NB4 (cell line): Measurements from ENCODE around the gene TRPV6.
A peak's percentile ranks its signal among the peaks of the same experiment; 100 is the strongest.

Experiments used
- MYC ChIP-seq: IDR thresholded peaks from 2 replicates; pipeline ENCODE4 v1.6.1; 2011; ENCODE audit warnings: low read depth, low read length
- POLR2A ChIP-seq: IDR thresholded peaks from 2 replicates; pipeline ENCODE4 v1.6.1; 2011; ENCODE audit warnings: mild to moderate bottlenecking; ENCODE audit not compliant: insufficient read length; ENCODE audit errors: extremely low read depth
- TF ChIP-seq, protein P1 (sequence below): IDR thresholded peaks from one replicate; pipeline ENCODE4 v1.5.1; 2012; ENCODE audit warnings: low read depth, low read length

DNA sequence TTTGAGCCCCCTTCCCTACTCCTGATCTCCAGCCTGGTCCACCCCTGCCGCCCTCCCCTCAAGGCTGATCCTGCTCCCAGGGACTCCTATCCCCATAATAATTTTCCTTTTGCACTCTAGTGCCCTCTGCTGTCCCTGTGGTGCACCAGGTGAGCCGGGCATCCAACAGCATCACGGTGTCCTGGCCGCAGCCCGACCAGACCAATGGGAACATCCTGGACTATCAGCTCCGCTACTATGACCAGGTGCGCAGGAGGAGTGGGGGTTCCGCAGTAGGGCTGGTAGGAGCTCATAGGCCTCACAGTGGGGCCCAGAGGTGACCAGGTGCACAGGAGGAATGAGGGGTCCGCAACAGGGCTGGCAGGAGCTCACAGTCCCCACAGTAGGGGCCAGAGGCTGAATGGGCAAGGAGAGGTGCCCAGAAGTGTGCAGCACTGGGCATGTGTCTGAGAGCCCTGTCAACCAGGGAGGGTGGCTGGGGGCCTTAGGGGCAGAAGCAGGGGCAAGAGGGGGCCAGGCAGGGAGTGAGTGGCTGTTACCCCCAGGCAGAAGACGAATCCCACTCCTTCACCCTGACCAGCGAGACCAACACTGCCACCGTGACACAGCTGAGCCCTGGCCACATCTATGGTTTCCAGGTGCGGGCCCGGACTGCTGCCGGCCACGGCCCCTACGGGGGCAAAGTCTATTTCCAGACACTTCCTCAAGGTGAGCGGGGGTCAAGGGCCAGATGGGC lies 19.0 kb downstream of the TRPV6 start:
- TF ChIP-seq POLR2A (no peak), MYC (no peak)
- TF ChIP-seq, protein P1, sequence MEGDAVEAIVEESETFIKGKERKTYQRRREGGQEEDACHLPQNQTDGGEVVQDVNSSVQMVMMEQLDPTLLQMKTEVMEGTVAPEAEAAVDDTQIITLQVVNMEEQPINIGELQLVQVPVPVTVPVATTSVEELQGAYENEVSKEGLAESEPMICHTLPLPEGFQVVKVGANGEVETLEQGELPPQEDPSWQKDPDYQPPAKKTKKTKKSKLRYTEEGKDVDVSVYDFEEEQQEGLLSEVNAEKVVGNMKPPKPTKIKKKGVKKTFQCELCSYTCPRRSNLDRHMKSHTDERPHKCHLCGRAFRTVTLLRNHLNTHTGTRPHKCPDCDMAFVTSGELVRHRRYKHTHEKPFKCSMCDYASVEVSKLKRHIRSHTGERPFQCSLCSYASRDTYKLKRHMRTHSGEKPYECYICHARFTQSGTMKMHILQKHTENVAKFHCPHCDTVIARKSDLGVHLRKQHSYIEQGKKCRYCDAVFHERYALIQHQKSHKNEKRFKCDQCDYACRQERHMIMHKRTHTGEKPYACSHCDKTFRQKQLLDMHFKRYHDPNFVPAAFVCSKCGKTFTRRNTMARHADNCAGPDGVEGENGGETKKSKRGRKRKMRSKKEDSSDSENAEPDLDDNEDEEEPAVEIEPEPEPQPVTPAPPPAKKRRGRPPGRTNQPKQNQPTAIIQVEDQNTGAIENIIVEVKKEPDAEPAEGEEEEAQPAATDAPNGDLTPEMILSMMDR = peak; percentile 64
